Measurements from ENCODE around the gene MDGA2.
"Not testable (repeated sequence)": the region's sequence is repeated elsewhere in the genome, so short reads cannot be mapped to it uniquely, and the experiment has no call there.

Gene MDGA2

DNA sequence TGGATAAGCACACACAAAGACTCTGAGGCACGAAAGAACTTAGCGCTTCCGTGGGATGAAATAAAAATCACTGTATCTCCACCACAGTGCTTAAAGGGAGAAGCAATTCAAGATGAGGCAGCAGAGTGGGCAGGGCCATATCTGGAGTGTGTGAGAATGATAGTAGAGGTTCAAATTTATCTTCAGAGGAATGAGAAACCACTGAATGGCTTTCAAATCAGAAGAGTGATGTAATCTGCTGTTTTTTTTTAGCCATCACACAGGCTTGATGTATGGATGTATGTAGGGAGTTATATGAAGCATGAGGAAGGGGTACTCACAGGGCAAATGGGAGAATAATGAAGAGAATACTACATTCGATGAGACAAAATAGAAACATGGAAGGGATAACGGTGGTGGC lies 24.1 kb downstream of the MDGA2 start:
- Histone ChIP-seq H3K4me1 (no peaks in the 10 kb centered on the region), H3K9ac (no peak overlapping the region), H3K4me2 (no peak overlapping the region), H3K4me3 (no peak overlapping the region), H3K9me3 (replicated peaks in 1 of 11) (peaks cover 0 to 4% (median 0%) of the 10 kb centered on the region in 11 experiments; a peak in 1 of 22 replicates), H3K36me3 (0 out of 22 replicates have a peak, but pooled peaks cover 0 to 4% (median 0%) of the 10 kb centered on the region in 11 experiments), H3K27ac (no peak overlapping the region), H4K20me1 (no peaks in the 10 kb centered on the region; a peak in 1 of 22 replicates), H3K27me3 (no peaks in the 10 kb centered on the region)
- TF ChIP-seq Cebpa-rat (IDR thresholded peaks at IDR 0.05), result no peak

DNA sequence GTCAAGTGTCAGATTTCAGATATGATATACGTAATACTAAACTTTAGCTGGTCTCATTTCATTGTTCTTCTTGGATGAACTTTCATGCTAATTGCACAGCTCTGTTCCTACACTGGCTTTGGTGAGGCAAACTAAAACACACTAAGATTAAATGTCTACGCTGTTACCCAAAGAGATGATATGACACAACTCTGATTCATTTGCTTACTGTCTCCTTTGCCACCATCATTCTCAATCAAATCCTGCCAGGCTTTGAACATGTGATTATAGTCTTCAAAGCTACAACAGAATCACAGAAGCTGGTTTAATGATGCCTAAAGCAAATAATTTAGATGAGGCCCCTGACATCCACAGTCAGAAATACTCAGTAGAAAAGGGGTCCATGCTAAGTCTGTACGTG lies 37.7 kb downstream of the MDGA2 start:
- no peak overlapping the region for H3K4me2 ChIP-seq
- no peak overlapping the region for H3K9ac ChIP-seq
- no peaks in the 10 kb centered on the region; a peak in 2 of 22 replicates for H4K20me1 ChIP-seq
- H3K4me3 ChIP-seq, result no peak overlapping the region
- no peaks in the 10 kb centered on the region for H3K36me3 ChIP-seq
- H3K27me3 ChIP-seq, result no peaks in the 10 kb centered on the region
- H3K9me3 ChIP-seq (replicated peaks in 1 of 11), result no peaks in the 10 kb centered on the region
- TF ChIP-seq Cebpa-rat (IDR thresholded peaks at IDR 0.05), result no peak
- no peaks in the 10 kb centered on the region for H3K4me1 ChIP-seq
- H3K27ac ChIP-seq, result no peak overlapping the region

DNA sequence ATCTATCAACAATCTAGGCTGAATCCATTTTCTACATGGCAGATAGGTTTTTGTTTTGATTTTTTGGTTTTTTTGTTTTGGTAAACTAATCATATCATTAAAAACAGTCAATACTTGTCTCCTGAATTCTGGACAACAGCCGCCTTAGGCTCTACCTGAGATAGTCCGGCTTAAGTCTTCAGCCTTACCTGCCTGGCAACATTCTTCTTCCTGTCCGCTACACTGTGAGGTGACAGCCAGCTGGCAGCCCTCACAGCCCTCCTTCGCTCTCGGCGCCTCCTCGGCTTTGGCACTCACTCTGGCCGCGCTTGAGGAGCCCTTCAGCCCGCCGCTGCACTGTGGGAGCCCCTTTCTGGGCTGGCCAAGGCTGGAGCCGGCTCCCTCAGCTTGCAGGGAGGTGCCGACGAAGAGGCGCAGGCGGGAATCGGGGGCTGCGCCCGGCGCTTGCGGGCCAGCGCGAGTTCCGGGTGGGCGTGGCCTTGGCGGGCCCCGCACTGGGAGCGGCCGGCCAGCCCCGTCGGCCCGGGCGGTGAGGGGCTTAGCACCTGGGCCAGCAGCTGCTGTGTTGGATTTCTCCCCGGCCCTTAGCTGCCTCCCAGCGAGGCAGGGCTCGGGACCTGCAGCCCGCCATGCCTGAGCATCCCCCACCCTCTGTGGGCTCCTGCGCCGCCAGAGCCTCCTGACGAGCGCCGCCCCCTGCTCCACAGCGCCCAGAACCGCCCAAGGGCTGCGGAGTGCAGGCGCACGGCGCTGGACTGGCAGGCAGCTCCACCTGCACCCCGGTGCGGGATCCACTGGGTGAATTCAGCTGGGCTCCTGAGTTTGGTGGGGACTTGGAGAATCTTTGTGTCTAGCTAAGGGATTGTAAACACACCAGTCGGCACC lies 49.0 kb downstream of the MDGA2 start:
- H3K4me1 ChIP-seq, result no peaks in the 10 kb centered on the region
- peaks cover 20 to 30% (median 28%) of the 10 kb centered on the region in 11 experiments for H3K9me3 ChIP-seq (replicated peaks in 1 of 11)
- H3K4me3 ChIP-seq, result no peak overlapping the region
- H3K27me3 ChIP-seq, result no peaks in the 10 kb centered on the region
- H4K20me1 ChIP-seq, result no peaks in the 10 kb centered on the region
- no peak overlapping the region for H3K4me2 ChIP-seq
- H3K36me3 ChIP-seq, result peaks cover 0 to 12% (median 0%) of the 10 kb centered on the region in 11 experiments; a peak in 6 of 22 replicates
- H3K27ac ChIP-seq, result no peak overlapping the region
- H3K9ac ChIP-seq, result no peak overlapping the region
- no peak for TF ChIP-seq Cebpa-rat (IDR thresholded peaks at IDR 0.05)

DNA sequence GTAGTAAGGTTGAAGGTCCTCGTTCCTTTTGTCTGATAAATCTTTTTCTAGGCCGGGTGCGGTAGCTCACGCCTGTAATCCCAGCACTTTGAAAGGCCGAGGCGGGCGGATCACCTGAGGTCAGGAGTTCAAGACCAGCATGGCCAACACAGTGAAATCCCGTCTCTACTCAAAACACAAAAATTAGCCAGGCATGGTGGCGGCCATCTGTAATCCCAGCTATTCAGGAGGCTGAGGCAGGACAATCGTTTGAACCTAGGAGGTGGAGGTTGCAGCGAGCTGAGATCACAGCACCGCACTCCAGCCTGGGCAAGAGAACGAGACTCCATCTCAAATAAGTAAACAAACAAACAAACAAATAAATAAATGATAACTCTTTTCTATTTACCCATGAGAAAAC lies 51.3 kb downstream of the MDGA2 start:
- Histone ChIP-seq H3K36me3 (peaks cover 0 to 12% (median 0%) of the 10 kb centered on the region in 11 experiments; a peak in 6 of 22 replicates), H3K9me3 (replicated peaks in 1 of 11) (peaks cover 20 to 30% (median 27%) of the 10 kb centered on the region in 11 experiments)
- not testable (repeated sequence) for H3K4me2 ChIP-seq, H3K9ac ChIP-seq, H4K20me1 ChIP-seq, H3K4me3 ChIP-seq, H3K27ac ChIP-seq, H3K4me1 ChIP-seq, H3K27me3 ChIP-seq

DNA sequence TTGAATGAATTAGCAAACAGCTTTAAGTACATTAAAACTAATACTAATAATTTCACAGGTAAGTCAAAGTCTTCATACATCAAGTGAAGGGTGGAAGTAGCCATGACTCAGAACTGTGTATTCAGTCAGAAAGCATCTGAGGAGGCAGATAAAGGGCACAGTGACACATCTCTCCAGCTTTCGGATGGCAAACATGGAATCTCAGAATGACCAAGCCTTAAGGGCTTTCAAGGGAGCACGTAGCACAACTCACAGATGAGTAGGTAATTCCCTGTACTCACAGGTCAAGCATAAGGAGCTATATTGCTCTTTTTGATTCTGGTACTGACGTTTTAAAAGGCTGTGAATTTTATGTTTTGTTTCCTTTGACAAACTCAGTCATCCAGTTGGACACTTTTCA lies 56.0 kb downstream of the MDGA2 start:
- H3K4me2 ChIP-seq, result no peak overlapping the region
- no peaks in the 10 kb centered on the region for H3K27me3 ChIP-seq
- H3K27ac ChIP-seq, result no peak overlapping the region
- TF ChIP-seq Cebpa-rat (IDR thresholded peaks at IDR 0.05), result no peak
- no peaks in the 10 kb centered on the region for H3K4me1 ChIP-seq
- H4K20me1 ChIP-seq, result no peaks in the 10 kb centered on the region
- no peak overlapping the region for H3K4me3 ChIP-seq
- H3K9ac ChIP-seq, result no peak overlapping the region
- no peaks in the 10 kb centered on the region for H3K36me3 ChIP-seq
- no peaks in the 10 kb centered on the region for H3K9me3 ChIP-seq (replicated peaks in 1 of 11)

DNA sequence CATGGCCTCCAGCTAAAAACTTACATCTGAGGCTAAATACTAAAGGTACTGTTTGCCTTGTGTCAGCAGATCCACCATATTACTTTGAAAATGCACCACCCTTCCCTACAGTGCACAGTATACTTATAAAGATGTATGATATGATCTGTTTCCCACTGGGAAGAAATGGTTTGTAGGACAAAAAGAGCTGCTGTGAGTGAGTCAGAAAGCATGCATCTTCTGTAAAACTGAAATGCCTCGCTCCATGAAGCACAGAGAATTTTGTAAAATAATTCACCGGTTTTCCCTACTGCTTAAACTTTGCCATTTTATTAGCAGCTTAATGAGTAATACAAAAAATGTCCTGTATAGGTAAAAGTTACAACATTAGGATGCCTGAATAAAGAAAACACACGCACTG lies 68.8 kb downstream of the MDGA2 start:
- H4K20me1 ChIP-seq, result no peaks in the 10 kb centered on the region
- no peak overlapping the region for H3K4me3 ChIP-seq
- H3K9me3 ChIP-seq (replicated peaks in 1 of 11), result no peaks in the 10 kb centered on the region
- H3K36me3 ChIP-seq, result no peaks in the 10 kb centered on the region
- no peak overlapping the region for H3K27ac ChIP-seq
- no peak overlapping the region for H3K4me2 ChIP-seq
- no peak for TF ChIP-seq Cebpa-rat (IDR thresholded peaks at IDR 0.05)
- no peak overlapping the region for H3K9ac ChIP-seq
- no peaks in the 10 kb centered on the region for H3K4me1 ChIP-seq
- no peaks in the 10 kb centered on the region for H3K27me3 ChIP-seq

DNA sequence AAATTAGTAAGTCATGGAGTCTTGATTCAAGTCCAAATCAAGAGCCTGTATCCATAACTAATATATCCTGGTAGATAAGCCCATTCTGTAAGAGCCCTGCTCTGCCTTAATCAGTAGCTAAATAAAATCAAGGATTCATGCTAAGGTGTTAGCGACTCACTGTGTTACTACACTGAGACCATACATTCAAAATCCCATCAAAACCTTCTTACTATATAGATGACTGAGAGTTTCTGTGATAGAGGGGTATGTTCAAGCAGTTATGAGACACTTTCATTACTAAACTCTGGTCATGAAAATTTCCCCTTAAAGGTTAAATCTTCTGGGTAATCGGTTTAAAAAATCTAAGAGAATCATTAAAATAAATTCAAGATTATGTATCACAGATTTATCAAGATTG lies 78.5 kb downstream of the MDGA2 start:
- H3K27me3 ChIP-seq, result no peaks in the 10 kb centered on the region
- H3K9me3 ChIP-seq (replicated peaks in 1 of 11), result peaks cover 0 to 8% (median 0%) of the 10 kb centered on the region in 11 experiments; a peak in 2 of 22 replicates
- H3K9ac ChIP-seq, result no peak overlapping the region
- no peaks in the 10 kb centered on the region for H3K4me1 ChIP-seq
- no peaks in the 10 kb centered on the region for H4K20me1 ChIP-seq
- H3K27ac ChIP-seq, result no peak overlapping the region
- no peak overlapping the region for H3K4me2 ChIP-seq
- no peaks in the 10 kb centered on the region for H3K36me3 ChIP-seq
- H3K4me3 ChIP-seq, result no peak overlapping the region
- TF ChIP-seq Cebpa-rat (IDR thresholded peaks at IDR 0.05), result no peak

DNA sequence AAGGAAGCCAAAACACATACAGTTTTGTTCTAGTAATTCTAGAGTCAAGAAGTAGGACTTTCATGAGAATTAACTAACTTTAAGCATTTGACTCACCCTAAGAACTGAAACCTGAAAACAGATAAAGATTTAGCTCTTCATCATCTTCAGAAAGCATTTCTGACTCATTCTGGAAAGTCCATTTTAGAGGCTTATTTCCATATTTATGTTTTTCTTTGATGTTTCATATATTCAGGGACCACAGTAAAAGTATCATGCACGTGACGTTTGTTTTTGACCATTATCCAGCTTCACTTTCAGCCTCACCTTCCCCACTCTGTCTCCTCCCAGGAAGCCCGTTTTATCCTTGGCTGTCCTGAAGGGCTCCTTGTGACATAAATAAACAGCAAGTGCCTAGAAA lies 79.2 kb downstream of the MDGA2 start:
- no peak for TF ChIP-seq Cebpa-rat (IDR thresholded peaks at IDR 0.05)
- Histone ChIP-seq H3K9ac (no peak overlapping the region), H4K20me1 (no peaks in the 10 kb centered on the region), H3K4me1 (no peaks in the 10 kb centered on the region), H3K27me3 (no peaks in the 10 kb centered on the region), H3K36me3 (no peaks in the 10 kb centered on the region), H3K9me3 (replicated peaks in 1 of 11) (peaks cover 0 to 8% (median 0%) of the 10 kb centered on the region in 11 experiments; a peak in 3 of 22 replicates), H3K4me3 (no peak overlapping the region), H3K4me2 (no peak overlapping the region), H3K27ac (no peak overlapping the region)

DNA sequence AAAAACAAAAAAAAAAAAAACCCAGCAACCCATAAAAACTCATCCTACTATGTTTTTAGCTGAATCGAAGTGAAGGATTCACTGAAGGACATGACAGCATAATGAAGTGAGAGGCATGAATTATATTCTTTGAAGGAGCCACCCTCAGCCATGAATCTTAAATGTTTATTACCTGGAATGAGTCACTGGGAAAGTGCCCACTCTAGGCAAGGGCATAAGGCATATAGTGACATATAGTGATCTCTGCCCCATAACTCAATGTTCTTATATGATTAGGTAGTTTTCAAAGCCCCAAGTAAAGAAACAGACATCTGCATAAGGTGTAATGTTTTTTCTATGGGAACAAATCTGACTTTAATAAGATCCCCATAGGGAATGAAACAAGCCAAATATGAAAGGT lies 79.9 kb downstream of the MDGA2 start:
- H3K4me2 ChIP-seq, result no peak overlapping the region
- no peaks in the 10 kb centered on the region for H3K4me1 ChIP-seq
- TF ChIP-seq Cebpa-rat (IDR thresholded peaks at IDR 0.05), result no peak
- peaks cover 0 to 8% (median 0%) of the 10 kb centered on the region in 11 experiments; a peak in 3 of 22 replicates for H3K9me3 ChIP-seq (replicated peaks in 1 of 11)
- H3K9ac ChIP-seq, result no peak overlapping the region
- no peak overlapping the region for H3K4me3 ChIP-seq
- no peaks in the 10 kb centered on the region for H3K27me3 ChIP-seq
- no peaks in the 10 kb centered on the region for H3K36me3 ChIP-seq
- no peak overlapping the region for H3K27ac ChIP-seq
- no peaks in the 10 kb centered on the region for H4K20me1 ChIP-seq
